D341Med (cell line): ENCODE data around the gene SLC6A3.
"Not testable (repeated sequence)": the region's sequence is repeated elsewhere in the genome, so short reads cannot be mapped to it uniquely, and the experiment has no call there.

Source experiments
- DNase-seq: peaks from one replicate; pipeline ENCODE4 v3.0.0; 2012; ENCODE audit warnings: low spot score

SLC6A3 gene

DNA sequence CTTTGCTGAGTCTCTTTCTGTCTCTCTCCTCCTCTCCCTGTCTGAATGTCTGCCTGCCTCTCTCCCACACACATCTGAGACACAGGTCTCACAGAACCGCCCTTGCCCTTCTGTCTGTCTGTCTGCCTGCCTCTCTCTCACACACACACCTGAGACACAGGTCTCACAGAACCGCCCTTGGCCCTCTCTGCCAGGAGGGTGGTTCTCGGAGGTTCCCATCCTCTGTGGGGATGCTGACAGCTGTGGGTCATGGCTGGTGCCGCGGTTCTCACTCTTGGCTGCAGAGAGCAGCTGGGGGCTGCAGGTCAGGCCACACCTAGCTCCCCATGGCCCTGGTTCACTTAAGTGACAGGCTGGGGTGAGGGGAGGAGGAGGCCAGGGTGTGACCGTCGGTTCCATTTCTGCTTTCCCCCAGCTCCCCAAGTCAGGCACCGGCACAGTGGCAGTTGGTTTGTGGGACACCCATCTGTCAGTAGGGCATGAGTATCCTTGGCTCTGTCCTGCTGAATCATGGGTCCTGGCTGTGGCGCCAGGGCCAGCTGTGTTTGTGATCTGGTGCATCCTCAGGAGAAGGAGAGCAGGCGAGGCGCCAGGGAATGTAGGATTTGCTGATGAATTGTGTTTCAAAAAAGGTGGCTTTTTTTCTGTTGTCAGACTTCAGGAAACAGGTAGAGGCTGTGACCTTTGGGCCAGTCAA lies 58.0 kb downstream of the SLC6A3 start:
- DNase-seq: peak; percentile 35

DNA sequence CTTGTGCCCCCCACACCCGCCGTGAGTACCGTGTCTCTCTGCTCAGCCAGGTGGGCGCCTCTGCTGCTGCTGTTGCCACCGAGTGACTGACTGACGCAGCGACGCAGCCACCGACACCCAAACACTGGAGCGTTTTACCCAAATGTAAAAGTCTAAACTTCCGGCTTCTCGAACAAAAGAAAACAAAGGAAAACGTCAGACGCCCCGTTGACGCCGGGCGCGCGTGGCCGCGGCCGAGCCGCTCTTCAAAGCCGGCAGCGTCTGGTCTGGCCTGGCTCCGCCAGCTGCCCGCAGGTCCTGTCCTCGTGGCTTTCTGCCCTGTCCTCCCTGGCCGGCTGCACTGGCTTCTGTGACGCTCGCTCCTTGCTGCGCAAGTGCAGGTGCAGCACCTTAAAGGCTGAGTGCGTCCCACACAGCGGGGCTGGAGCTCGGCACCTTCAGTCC lies 58.9 kb downstream of the SLC6A3 start:
- peak; percentile 56 for DNase-seq

DNA sequence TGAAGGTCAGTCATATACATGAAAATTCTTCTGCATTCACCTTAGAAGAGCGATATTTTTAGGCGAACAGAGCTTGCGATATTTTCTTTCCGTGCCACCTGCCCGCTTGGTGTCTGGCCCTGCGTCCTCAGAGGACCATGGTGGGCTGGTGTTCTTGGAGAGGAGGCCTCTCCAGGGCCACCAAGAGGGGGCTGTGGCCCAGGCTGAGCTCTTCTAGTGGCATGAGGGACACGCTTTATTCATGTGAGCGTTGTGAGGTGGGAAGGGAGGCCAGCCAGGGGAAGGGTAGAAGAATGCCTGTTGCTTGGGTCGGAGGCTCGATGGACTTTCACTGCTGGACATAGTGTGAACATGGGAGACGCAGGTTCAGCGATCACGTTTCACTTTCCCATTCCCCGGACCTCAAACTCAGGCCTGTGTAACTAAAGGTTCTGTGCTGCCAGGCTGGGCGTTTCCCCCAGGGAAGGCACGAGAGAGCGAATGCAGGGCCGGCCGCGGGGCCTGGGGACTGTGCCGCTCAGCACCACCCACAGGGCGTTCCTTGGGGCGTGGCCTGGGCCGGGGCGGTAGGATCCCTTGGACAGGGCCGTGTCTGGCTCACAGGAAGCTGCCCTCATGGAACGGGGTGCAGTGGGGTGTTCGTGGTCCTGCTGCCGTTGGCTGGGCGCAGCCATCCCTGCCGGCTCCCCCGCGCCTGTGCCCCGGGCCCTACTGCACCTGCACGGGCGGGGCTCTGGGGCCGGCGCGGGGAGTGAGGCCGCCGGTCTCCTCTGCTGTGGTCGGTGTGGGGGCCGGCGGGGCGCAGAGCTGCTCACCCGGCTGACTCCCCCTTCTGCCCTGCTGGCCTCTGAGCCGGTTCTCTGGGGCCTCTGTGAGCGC lies 59.6 kb downstream of the SLC6A3 start:
- DNase-seq: peak; percentile 89

DNA sequence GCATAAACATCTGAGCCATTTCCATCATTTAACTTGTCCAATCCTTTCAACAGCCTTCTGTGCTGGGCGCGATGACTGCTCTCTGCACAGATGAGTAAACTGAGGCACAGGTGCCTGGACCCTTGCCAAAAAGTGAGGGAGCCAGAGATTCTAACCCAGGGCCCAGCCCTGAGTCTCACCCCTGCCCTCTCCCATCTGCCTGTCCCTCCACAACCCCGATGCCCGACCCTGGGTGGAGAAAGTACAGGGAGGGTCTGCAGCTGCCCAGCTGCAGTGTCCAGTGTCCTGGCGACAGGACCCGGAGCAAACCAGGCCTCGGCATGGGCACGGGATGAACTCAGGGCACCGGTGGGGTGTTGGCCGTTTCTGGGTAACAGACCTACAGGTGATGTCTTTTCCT lies 60.7 kb downstream of the SLC6A3 start:
- DNase-seq: no peak

DNA sequence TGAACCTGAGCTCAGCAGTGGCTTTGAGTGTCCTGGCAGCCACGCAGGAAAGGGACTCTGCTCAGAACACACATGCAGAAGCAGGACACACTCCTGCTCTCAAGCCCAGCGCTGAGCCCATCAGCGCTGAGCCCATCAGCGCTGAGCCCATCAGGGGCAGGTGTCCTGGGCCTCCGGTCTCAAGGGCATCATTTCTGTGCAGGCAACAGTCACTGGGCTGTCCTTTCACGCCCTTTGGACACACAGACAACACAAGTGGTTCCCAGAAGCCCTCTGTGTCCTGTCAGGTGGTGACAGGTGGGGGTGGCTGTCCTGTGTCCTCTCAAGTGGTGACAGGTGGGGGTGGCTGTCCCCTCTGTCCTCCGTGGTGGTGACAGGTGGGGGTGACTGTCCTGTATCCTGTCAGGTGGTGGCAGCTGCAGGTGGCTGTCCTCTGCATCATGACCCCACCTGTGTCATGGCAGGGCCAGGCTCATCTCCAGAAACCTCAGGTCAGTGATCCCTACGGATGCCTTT lies 61.3 kb downstream of the SLC6A3 start:
- no peak for DNase-seq

DNA sequence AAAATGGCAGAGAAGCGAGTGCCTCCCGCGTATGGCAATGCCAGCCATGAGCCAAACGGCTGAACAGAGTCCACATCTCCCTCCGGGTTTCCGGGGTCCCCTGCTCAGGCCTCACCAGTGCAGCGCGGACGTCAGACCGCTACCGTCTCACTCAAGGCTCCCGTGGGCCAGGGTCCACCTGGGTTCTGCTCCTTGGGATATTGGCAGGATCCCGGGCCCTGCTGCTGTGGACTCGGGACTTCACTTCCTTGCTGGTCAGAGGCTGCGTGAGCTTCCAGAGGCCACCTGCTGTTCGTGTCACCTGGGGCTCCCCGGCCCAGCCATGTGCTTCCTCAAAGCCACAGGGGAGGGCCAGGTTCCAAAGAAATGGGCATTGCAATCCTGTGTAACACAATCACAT lies 61.9 kb downstream of the SLC6A3 start:
- no peak for DNase-seq

DNA sequence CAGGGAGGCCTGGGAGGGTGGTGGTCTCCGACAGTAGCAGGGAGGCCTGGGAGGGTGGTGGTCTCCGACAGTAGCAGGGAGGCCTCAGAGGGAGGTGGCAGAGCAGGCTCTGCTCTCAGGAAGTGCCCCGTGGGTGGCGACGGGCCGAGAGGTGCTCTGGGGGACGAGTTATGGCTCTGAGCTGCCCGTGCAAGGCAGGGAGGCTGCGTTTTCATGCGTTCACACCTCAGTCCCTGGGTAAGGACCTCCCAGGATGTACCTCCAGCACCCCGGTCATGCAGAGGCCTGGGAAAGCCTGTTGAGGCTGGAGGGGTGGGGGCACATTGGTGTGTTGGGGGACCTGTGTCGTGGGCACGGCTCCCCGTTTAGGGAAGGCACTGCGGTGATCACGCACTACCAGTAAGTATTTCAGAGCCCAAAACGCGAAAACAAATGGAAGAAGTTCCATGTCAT lies 63.0 kb downstream of the SLC6A3 start:
- no peak for DNase-seq

DNA sequence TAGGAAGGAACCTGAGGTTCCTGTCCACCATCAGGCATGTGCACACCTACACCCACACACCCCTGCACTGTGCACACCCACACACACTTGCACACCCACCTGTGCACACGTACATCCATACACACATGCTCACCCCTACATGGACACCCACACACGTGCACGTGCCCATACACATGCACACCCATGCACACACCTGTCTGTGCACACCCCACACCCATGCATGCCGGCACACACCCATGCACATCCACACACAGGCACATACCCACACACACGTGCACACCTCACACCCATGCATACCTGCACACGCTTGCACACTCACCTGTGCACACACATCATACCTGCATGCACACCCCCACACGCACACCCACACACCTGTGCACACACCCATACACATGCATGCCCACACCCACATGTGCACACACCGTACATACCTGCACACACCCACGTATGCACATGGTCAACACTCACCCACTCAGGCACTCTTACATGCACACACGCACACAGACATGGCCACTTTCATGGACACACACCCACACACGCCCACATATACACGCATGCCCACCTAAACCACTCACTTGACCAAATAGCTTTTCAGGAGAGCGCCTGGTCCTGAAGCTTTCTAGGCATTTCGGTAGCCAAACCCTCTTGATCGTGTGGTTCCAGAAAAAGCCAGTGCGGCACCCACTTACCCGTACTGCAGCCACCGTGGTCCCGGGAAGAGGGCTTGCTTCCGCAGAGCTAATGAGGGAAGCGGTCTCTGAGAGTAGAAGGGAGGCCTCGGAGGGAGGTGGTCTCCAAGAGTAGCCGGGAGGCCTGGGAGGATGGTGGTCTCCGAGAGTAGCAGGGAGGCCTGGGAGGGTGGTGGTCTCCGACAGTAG lies 63.6 kb downstream of the SLC6A3 start:
- no peak for DNase-seq

DNA sequence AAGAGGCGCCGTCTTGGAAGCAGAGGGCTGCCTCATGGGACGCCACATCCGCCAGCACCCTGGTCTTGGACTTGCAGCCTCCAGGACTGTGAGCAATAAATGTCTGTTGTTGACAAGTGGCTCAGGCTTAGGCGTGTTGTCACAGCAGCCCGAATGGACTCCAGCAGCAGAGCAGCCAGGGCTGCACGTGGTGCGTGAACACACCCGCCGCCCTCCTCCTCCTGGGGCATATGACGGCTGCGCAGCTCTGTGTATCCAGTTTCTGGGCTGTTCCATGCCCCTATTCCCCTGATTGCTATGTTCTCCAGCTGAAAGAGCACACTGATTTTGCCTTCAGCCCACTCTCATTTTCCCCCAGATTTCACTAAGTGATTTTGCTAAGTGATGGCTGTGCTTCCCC lies 64.3 kb downstream of the SLC6A3 start:
- DNase-seq: no peak

DNA sequence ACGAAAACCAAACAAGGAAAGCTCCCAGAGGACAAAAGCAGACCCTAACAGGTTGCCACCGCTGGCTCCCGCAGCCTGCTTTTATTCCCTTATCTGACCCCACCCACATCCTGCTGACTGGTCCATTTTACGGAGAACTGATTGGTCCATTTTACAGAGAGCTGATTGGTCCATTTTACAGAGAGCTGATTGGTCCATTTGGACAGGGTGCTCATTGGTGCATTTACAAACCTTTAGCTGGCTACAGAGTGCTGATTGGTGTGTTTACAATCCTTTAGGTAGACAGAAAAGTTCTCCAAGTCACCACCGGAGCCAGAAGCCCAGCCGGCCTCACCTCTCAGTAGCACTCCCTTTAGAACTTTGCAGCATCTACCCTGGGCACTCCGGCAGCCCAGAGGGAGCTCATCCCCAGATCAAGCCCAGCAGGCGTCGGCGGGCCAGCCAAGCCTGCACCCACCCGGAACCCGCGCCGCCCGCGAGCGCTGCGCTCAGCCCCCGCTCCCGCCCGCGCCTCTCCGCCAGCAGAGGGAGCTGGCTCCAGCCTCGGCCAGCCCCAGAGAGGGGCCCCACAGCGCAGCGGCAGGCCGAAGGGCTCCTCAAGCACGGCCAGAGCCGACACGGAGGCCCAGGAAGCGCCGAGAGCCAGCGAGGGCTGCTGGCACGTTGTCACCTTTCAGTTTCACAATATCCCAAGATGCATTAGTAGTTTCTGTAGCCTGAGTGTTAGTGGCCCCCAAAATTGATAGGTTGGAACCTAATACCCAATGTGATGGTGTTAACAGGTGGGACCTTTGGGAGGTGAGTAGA lies 65.0 kb downstream of the SLC6A3 start:
- no peak for DNase-seq

DNA sequence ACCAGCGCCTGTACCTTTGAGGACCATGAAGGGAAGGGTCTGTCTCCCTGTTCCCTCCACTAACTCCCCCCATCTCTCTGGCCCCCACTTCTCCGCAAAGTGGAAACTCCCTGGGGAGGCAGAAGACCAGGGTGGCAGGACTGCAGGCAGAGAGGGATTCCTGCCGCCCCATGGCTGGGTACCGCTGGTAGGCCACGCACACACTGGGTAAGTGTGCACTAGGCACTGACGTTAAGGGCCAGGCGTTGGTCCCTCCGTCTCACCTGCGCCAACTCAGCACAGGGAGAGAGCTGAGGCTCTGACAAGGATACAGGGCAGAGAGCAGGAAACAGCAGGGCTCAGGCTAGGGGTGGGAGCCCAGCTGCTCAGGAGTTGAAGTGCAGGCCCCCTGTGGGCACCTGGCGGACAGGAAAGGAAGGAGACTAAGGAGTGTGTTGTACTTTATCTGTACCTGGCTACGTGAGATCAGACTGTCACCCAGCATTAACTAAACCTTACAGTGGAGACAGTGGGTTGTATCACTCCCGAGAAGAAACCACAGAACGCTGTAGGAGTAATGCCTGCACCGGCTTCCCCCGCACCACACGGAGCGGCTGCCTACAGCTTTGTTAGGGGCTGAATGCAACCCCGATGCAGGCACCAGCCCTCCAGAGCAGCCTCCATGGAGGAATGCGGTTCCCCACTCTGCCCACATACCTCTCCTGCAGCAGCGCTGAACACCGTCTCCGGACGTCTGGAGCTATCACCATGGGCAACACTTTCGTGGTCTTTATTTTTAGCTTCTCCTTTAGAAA lies 66.2 kb downstream of the SLC6A3 start:
- peak; percentile 31 for DNase-seq

DNA sequence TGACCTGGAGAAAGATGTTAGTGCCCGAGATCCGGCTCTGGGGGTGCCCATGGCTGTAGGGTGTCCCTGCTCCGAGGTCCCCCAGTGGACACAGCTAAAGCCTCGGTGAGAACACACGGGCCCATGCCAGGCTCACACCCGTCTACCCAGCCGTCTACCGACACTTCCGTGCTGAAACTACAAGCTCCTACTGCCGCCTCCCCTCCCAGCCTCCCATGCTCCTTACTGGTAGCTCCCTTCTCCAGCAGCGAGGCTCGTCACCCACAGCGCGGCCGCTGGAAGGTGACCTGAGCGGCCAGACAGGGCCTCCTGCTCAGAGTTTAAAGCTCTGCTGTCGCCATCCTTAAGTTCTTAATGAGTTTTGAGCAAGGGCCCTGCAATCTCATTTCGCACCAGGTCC lies 67.1 kb downstream of the SLC6A3 start:
- peak; percentile 72 for DNase-seq

DNA sequence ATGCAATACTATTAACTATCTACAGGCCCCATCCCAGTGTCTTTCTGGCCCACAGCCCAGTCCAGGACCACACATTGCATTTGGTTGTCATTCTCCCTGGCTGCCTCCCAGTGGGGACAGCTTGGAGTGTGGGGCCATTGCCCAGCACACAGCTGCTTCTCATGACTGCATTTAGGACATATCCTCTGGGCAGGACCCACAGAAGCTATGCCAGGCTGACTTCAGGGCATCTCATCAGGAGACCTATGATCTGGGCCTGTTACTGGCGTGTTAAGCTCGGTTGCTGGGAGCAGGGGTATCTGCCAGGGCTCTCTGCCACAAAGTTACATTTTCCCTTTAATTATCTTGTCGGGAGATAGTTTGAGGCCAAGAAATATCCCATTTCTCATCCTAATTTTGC lies 68.3 kb downstream of the SLC6A3 start:
- no peak for DNase-seq

DNA sequence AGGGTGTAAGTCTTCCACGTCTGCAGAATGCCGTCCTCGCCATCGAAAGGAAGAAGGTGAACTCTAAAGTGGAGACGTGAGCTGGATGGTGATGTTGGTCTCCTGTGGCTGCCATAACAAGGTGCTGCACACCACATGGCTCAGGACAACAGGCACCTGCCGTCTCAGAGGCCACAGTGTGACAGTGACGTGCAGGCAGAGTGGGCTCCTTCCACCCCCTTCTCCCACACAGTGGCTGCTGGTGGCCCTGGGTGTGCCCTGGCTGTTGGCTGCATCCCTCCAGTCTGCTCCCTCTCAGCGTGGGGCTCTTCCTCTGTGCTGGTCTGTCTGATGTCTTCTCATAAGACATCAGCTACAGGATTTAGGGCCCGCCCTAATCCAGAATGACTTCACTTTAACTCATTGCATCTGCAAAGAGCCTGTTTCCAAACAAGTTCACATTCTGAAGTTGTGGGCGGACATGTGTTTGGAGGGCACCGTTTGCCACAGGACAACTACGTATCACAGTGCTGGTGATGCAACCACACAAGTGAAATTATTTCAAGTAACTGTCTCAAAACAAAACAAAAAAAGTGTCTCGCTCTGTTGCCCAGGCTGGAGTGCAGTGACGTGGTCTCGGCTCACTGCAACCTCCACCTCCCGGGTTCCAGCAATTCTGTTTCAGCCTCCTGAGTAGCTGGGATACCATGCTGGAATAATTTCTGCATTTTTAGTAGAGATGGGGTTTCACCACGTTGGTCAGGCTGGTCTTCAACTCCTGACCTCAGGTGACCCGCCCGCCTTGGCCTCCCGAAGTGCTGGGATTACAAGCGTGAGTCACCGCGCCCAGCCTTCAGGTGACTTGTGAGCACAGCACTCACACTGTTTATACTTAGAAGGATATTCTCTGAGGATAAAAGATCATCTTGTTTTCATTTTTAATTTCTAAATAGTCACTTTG lies 69.1 kb downstream of the SLC6A3 start:
- no peak for DNase-seq

DNA sequence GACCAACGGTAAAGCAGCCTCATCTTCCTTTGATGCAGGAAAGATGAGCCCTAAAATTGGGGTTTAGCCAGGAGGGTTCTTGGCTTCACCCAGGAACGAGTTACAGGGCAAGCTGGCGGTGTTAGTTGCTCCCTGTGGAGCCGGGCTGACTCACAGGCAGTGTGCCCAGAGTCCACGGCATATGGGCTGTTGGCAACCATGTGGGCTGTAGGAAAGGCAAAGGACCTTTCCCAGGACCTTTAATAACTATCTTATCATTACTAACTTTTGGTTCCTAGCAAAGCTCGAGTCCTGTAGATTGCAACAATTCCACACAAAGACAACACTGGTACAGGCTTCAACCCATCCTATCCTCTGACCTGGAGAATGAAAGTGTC lies 70.6 kb downstream of the SLC6A3 start:
- DNase-seq: no peak

DNA sequence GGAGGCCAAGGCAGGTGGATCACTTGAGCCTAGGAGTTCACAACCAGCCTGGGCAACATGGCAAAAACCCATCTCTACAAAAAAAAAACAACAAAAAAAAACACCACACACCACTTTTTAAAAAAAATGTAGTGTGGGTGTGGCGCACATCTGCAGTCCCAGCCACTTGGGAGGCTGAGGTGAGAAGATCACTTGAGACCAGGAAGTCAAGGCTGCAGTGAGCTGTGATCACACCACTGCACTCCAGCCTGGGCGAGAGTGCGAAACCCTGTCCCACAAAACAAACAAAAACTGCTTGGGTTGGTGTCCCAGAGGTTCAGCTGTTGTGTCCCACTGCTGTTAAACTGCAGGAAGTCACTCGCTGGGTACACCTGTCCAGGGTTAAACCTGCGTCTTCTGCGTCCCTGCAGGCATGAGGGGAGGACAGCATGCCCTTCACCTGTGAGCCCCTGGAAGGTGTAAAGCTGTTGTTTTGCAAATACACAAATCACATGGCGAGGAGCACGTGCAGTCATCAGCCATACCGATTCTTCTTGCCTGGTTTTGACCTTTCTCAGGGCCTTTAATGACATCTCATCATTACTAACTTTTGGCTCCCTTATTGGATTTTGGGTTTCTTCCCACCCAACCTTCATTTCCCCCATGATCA lies 71.1 kb downstream of the SLC6A3 start:
- no peak for DNase-seq

DNA sequence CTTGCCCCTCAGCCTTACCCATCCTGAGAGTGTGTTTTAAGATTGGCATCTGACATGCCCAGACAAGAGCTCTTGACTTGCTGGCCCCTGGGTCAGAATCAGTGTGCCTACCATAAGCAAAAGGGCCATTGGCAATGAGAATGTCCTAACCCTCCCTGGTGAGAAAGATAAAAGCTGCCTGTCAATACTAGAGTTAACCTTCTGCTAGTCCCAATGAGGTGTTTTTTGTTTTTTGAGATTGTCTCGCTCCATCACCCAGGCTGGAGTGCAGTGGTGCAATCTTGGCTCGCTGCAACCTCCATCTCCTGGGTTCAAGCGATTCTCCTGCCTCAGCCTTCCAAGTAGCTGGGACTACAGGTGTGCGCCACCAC lies 73.3 kb downstream of the SLC6A3 start:
- DNase-seq: not testable (repeated sequence)

DNA sequence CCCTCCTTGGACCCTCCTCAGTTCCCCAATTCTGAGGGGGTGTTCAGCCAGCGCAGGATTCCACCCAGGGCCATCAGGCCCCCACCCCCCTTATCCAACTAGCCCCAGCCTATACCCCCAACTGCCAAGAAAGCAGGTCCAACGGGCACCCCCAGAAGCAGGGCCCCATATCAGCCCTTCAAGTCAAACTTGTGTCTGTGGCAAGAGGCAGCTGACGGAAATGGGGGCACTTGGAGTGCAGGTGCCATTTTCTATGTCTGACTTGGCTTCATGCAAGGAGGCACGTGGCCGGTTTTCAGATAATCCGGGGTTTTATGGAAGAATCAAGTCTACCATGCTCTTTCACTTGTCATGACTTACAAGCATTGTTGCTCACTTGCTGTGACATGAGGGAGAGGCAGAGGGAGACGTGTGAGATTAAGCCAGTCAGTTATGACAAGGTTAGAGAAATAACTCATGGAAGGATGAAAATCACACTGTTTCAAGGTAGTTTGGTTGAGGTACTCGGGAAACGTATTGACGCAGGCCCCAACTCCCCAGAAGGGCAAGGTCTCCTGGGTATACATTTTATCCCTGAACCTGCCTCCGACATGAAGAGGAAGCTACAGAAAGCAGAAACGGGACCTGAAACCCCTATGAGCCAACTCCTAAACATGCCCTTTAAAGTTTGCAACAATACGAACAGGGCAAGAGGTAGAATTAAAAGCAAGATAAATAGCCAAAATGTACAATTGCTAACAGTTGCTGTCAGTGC lies 73.8 kb downstream of the SLC6A3 start:
- no peak for DNase-seq
